Measurements from ENCODE around the gene SPATA31C1.

DNA sequence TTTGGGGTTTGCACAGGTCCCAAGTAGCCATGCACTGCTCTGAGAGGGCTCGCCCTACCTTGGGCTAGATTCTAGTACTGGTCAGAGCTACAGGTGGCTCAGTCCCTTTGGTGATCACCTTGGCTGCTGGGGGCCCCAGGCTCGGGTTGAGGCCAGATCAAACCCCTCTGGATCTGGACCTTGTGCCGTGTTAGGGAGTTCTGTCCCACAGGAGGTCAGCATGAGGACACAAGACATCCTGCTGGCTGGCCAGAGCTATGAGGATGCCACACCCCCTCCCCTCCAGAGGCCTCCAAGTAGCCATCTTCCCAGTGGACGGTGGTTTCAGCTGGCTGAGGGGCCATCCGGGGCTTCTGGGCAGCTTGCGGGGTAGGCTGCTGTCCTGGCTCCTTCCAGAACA, 46.0 kb downstream of the SPATA31C1 start:
- TF ChIP-seq PAX5 (IDR thresholded peaks at IDR 0.05; ENCODE audit: insufficient read depth, low read length, severe bottlenecking): no peak
- TF ChIP-seq POLR2A (IDR thresholded peaks at IDR 0.05; ENCODE audit: low read depth, low read length): no peak
- TF ChIP-seq POLR2AphosphoS5 (IDR thresholded peaks at IDR 0.05; ENCODE audit: low read depth, low read length): no peak
- TF ChIP-seq POU2F2 (IDR thresholded peaks at IDR 0.05; ENCODE audit: low read depth, low read length): no peak
- TF ChIP-seq TAF1 (IDR thresholded peaks at IDR 0.05; ENCODE audit: low read depth, low read length): no peak
- TF ChIP-seq SPI1 (IDR thresholded peaks at IDR 0.05; ENCODE audit: low read depth, low read length): no peak
